Activated T-helper 2 cell treated with anti-CD3 and anti-CD28 coated beads, Interferon-gamma antibody, Interleukin-2, Interleukin-4, amounts not matched to agents 10 μg/mL and 5 μg/mL and 100 μg/mL, durations not matched to agents 14 hours and 24 hours and 36 hours (primary cell): Measurements from ENCODE around the gene ZDHHC18. TPM values are rescaled to one million over a fixed set of nuclear protein-coding genes. Genes with fewer than 3 reads are reported as not detected.
A peak's percentile ranks its signal among the peaks of the same experiment; 100 is the strongest.

Experiments used
- DNase-seq: peaks from one replicate; pipeline ENCODE4 v3.0.0; 2021; ENCODE audit warnings: low spot score
- H3K27ac Mint-ChIP-seq: one replicate; pipeline ENCODE4 v1.8.0; 2021; ENCODE audit warnings: mixed read lengths
- H3K27me3 Mint-ChIP-seq: one replicate; pipeline ENCODE4 v1.8.0; 2021; ENCODE audit warnings: low read depth, mixed read lengths
- H3K36me3 Mint-ChIP-seq: one replicate; pipeline ENCODE4 v1.8.0; 2021; ENCODE audit warnings: low read depth, mixed read lengths
- H3K4me1 Mint-ChIP-seq: one replicate; pipeline ENCODE4 v1.8.0; 2021; ENCODE audit warnings: low read depth, mixed read lengths
- H3K4me3 Mint-ChIP-seq: one replicate; pipeline ENCODE4 v1.8.0; 2021; ENCODE audit warnings: low read depth, mild to moderate bottlenecking, moderate library complexity, mixed read lengths
- H3K9me3 Mint-ChIP-seq: one replicate; pipeline ENCODE4 v1.8.0; 2021; ENCODE audit warnings: mixed read lengths
- intact Hi-C: fragments of 100-400 bp; cut with micrococcal nuclease; formaldehyde crosslinking; loops from one replicate; pipeline ENCODE4 v1.15.1; 2023
- total RNA-seq: library from RNA; stranded (reverse); gene quantifications from 2 replicates; pipeline ENCODE4 v1.2.3, GENCODE V29; 2022

The ZDHHC18 gene
- total RNA-seq, 1 donor from 2014 or later, result 64.3 TPM

GRCh38 chr1:26787381-26787705, 39.1 kb upstream of the ZDHHC18 start:
- peak overlapping the region; percentile 100 for H3K27ac Mint-ChIP-seq
- no peaks in the 10 kb centered on the region for H3K9me3 Mint-ChIP-seq
- H3K27me3 Mint-ChIP-seq, result no peaks in the 10 kb centered on the region
- H3K4me3 Mint-ChIP-seq, result peak overlapping the region; percentile 98
- peaks cover 62% of the 10 kb centered on the region for H3K4me1 Mint-ChIP-seq
- peak; percentile 64 for DNase-seq
- H3K36me3 Mint-ChIP-seq, result peaks cover 24% of the 10 kb centered on the region
- intact Hi-C loops, result loop anchor here (1.0 to 2.0 kb wide), 3 partner anchors 17 to 242 kb away; no protein-coding TSS in a partner anchor

GRCh38 chr1:26787706-26788514, 38.6 kb upstream of the ZDHHC18 start, which contains the start of gene PIGV:
PIGV (plus strand) TSS chr1:26787950; CDS start chr1:26790816, 2,866 bp downstream.
- intact Hi-C loops, result loop anchor here (1.0 to 2.0 kb wide), 5 partner anchors 17 to 287 kb away; no protein-coding TSS in a partner anchor
- Mint-ChIP-seq H3K4me1 (peaks cover 61% of the 10 kb centered on the region), H3K27me3 (no peaks in the 10 kb centered on the region), H3K27ac (peak within 1 kb of the TSS; percentile 100), H3K4me3 (peak within 1 kb of the TSS; percentile 98), H3K9me3 (no peaks in the 10 kb centered on the region), H3K36me3 (peaks cover 24% of the 10 kb centered on the region)
- peak; percentile 86 for DNase-seq

GRCh38 chr1:26788515-26788785, 38.0 kb upstream of the ZDHHC18 start:
- intact Hi-C loops, result loop anchor here (2.0 kb wide), 2 partner anchors 44 to 288 kb away; no protein-coding TSS in a partner anchor
- Mint-ChIP-seq H3K27me3 (no peaks in the 10 kb centered on the region), H3K9me3 (no peaks in the 10 kb centered on the region), H3K27ac (peak overlapping the region; percentile 96), H3K4me3 (peak overlapping the region; percentile 98), H3K36me3 (peaks cover 24% of the 10 kb centered on the region), H3K4me1 (peaks cover 66% of the 10 kb centered on the region)
- DNase-seq, result no peak

GRCh38 chr1:26788836-26789611, 37.5 kb upstream of the ZDHHC18 start:
- Mint-ChIP-seq H3K27me3 (no peaks in the 10 kb centered on the region), H3K36me3 (peaks cover 28% of the 10 kb centered on the region), H3K4me3 (peak overlapping the region; percentile 98), H3K27ac (peak overlapping the region; percentile 96), H3K9me3 (no peaks in the 10 kb centered on the region), H3K4me1 (peaks cover 64% of the 10 kb centered on the region)
- DNase-seq, result peak; percentile 80
- intact Hi-C loops, result loop anchor here (1.0 to 2.0 kb wide), 3 partner anchors 44 to 288 kb away; no protein-coding TSS in a partner anchor

- Mint-ChIP-seq H3K36me3 (peaks cover 33% of the 10 kb centered on the region), H3K4me3 (peak overlapping the region; percentile 98), H3K27ac (peak overlapping the region; percentile 96), H3K9me3 (no peaks in the 10 kb centered on the region), H3K4me1 (peaks cover 61% of the 10 kb centered on the region), H3K27me3 (no peaks in the 10 kb centered on the region)
- no peak for DNase-seq
- intact Hi-C loops, result loop anchor here (1.0 to 2.0 kb wide), 3 partner anchors 43 to 289 kb away; no protein-coding TSS in a partner anchor
Observed at GRCh38 chr1:26789612-26789865, 36.9 kb upstream of the ZDHHC18 start.

GRCh38 chr1:26789931-26790330, 36.6 kb upstream of the ZDHHC18 start:
- Mint-ChIP-seq H3K4me1 (peaks cover 58% of the 10 kb centered on the region), H3K27ac (peak overlapping the region; percentile 96), H3K4me3 (peak overlapping the region; percentile 74), H3K9me3 (no peaks in the 10 kb centered on the region), H3K36me3 (peaks cover 37% of the 10 kb centered on the region), H3K27me3 (no peaks in the 10 kb centered on the region)
- no peak for DNase-seq
- intact Hi-C loops, result loop anchor here (1.0 to 2.0 kb wide), 8 partner anchors 43 to 289 kb away; no protein-coding TSS in a partner anchor

GRCh38 chr1:26790551-26790953, 35.9 kb upstream of the ZDHHC18 start:
- H3K9me3 Mint-ChIP-seq, result no peaks in the 10 kb centered on the region
- peaks cover 43% of the 10 kb centered on the region for H3K36me3 Mint-ChIP-seq
- intact Hi-C loops, result loop anchor here (1.0 kb wide), 5 partner anchors 46 to 249 kb away; no protein-coding TSS in a partner anchor
- peaks cover 54% of the 10 kb centered on the region for H3K4me1 Mint-ChIP-seq
- no peaks in the 10 kb centered on the region for H3K27me3 Mint-ChIP-seq
- peak overlapping the region; percentile 96 for H3K27ac Mint-ChIP-seq
- DNase-seq, result no peak
- peak overlapping the region; percentile 74 for H3K4me3 Mint-ChIP-seq

GRCh38 chr1:26791148-26791547, 35.3 kb upstream of the ZDHHC18 start:
- peak overlapping the region; percentile 74 for H3K4me3 Mint-ChIP-seq
- H3K27me3 Mint-ChIP-seq, result no peaks in the 10 kb centered on the region
- H3K9me3 Mint-ChIP-seq, result no peaks in the 10 kb centered on the region
- H3K36me3 Mint-ChIP-seq, result peaks cover 44% of the 10 kb centered on the region
- peaks cover 48% of the 10 kb centered on the region for H3K4me1 Mint-ChIP-seq
- intact Hi-C loops, result no loop called here
- no peak for DNase-seq
- peak overlapping the region; percentile 96 for H3K27ac Mint-ChIP-seq

- Mint-ChIP-seq H3K4me3 (peak overlapping the region; percentile 74), H3K9me3 (no peaks in the 10 kb centered on the region), H3K4me1 (peaks cover 43% of the 10 kb centered on the region), H3K27me3 (no peaks in the 10 kb centered on the region), H3K27ac (peak overlapping the region; percentile 96), H3K36me3 (peaks cover 49% of the 10 kb centered on the region)
- intact Hi-C loops, result no loop called here
- DNase-seq, result no peak
Observed at GRCh38 chr1:26791626-26792025, 34.9 kb upstream of the ZDHHC18 start.

- Mint-ChIP-seq H3K9me3 (no peaks in the 10 kb centered on the region), H3K4me3 (no peak overlapping the region), H3K27ac (peak overlapping the region; percentile 8), H3K4me1 (peaks cover 40% of the 10 kb centered on the region), H3K27me3 (no peaks in the 10 kb centered on the region), H3K36me3 (peaks cover 57% of the 10 kb centered on the region)
- intact Hi-C loops, result no loop called here
- DNase-seq, result no peak
Observed at GRCh38 chr1:26792924-26793323, 33.6 kb upstream of the ZDHHC18 start.

- Mint-ChIP-seq H3K9me3 (no peaks in the 10 kb centered on the region), H3K36me3 (peaks cover 61% of the 10 kb centered on the region), H3K4me3 (no peak overlapping the region), H3K27ac (no peak overlapping the region), H3K27me3 (no peaks in the 10 kb centered on the region), H3K4me1 (peaks cover 43% of the 10 kb centered on the region)
- DNase-seq, result no peak
- intact Hi-C loops, result no loop called here
Observed at GRCh38 chr1:26794391-26794790, 32.1 kb upstream of the ZDHHC18 start.

- no peaks in the 10 kb centered on the region for H3K27me3 Mint-ChIP-seq
Observed at GRCh38 chr1:26797627-26798026, 28.9 kb upstream of the ZDHHC18 start.

More at GRCh38 chr1:26797627-26798026, 28.9 kb upstream of the ZDHHC18 start:
- H3K9me3 Mint-ChIP-seq, result no peaks in the 10 kb centered on the region
- H3K36me3 Mint-ChIP-seq, result peaks cover 63% of the 10 kb centered on the region
- peaks cover 42% of the 10 kb centered on the region for H3K4me1 Mint-ChIP-seq
- peak overlapping the region; percentile 73 for H3K27ac Mint-ChIP-seq
- intact Hi-C loops, result no loop called here
- H3K4me3 Mint-ChIP-seq, result no peak overlapping the region
- no peak for DNase-seq
